HepG2 (cell line): ENCODE results near the gene PSMD1. TPM values are rescaled to one million over a fixed set of nuclear protein-coding genes. Genes with fewer than 3 reads are reported as not detected.

ENCODE experiments used
- CAMTA2 ChIP-seq: sonication (generic); formaldehyde crosslinking; IDR thresholded peaks from 2 replicates; pipeline ENCODE4 v1.4.0; 2020; ENCODE audit warnings: mild to moderate bottlenecking, missing genetic modification reagents, borderline replicate concordance
- FOXM1 ChIP-seq: sonication (generic); formaldehyde crosslinking; IDR thresholded peaks from 2 replicates; pipeline ENCODE4 v1.5.0; 2020; ENCODE audit warnings: missing genetic modification reagents
- FOXO1 ChIP-seq: sonication (generic); formaldehyde crosslinking; IDR thresholded peaks from 2 replicates; pipeline ENCODE4 v1.4.0; 2020; ENCODE audit warnings: missing genetic modification reagents
- HOXD1 ChIP-seq: sonication (generic); formaldehyde crosslinking; IDR thresholded peaks from 2 replicates; pipeline ENCODE4 v1.5.0; 2020; ENCODE audit warnings: missing genetic modification reagents
- KDM5B ChIP-seq: sonication (generic); formaldehyde crosslinking; IDR thresholded peaks from 2 replicates; pipeline ENCODE4 v1.4.0; 2020; ENCODE audit warnings: missing genetic modification reagents, mild to moderate bottlenecking, borderline replicate concordance
- RERE ChIP-seq: IDR thresholded peaks from 2 replicates; pipeline ENCODE4 v1.6.1; 2016; ENCODE audit warnings: low read depth, missing genetic modification reagents, missing compliant biosample characterization
- ZFP82 ChIP-seq: sonication (generic); formaldehyde crosslinking; IDR thresholded peaks from 2 replicates; pipeline ENCODE4 v1.5.1; 2020; ENCODE audit warnings: mild to moderate bottlenecking, missing genetic modification reagents, borderline replicate concordance
- ZNF460 ChIP-seq: sonication (generic); formaldehyde crosslinking; IDR thresholded peaks from 2 replicates; pipeline ENCODE4 v1.5.1; 2020; ENCODE audit warnings: missing genetic modification reagents, mild to moderate bottlenecking, borderline replicate concordance
- ZNF710 ChIP-seq: sonication (generic); formaldehyde crosslinking; IDR thresholded peaks from 2 replicates; pipeline ENCODE4 v1.5.0; 2020; ENCODE audit warnings: mild to moderate bottlenecking, missing genetic modification reagents, borderline replicate concordance
- ZNF761 ChIP-seq: sonication (generic); formaldehyde crosslinking; conservative IDR thresholded peaks from 2 replicates; pipeline ENCODE4 v1.4.0; 2020; ENCODE audit warnings: mild to moderate bottlenecking, missing genetic modification reagents
- ZNF891 ChIP-seq: sonication (generic); formaldehyde crosslinking; IDR thresholded peaks from 2 replicates; pipeline ENCODE4 v1.5.0; 2020; ENCODE audit warnings: mild to moderate bottlenecking, missing genetic modification reagents
- polyA plus RNA-seq, 8 experiments: library from polyadenylated mRNA; depleted of rRNA in 3 of 8; stranded (reverse) in 7 of 8; unstranded in 1 of 8; fragments of >200 nt; fragmentation: Illumina TruSeq in 4 of 8; extraction: Trizol in 4 of 8; gene quantifications; 2 replicates each; pipeline versions ENCODE4 v1.2.1 to v1.2.3, GENCODE V29; 2011 to 2016; ENCODE audit warnings: low read depth in 4 of 8, missing spikeins in 1 of 8, mixed read lengths in 1 of 8; ENCODE audit not compliant: insufficient read depth in 1 of 8
- total RNA-seq, 5 experiments: library from RNA; depleted of rRNA; stranded (reverse); fragments of >200 nt; fragmentation: Illumina TruSeq; extraction: Trizol; gene quantifications; 2 replicates each; pipeline ENCODE4 v1.2.3, GENCODE V29; 2016; ENCODE audit warnings: low read depth in 1 of 5
- TF ChIP-seq, protein P1 (sequence below): sonication (generic); formaldehyde crosslinking; IDR thresholded peaks from 2 replicates; pipeline ENCODE4 v1.8.1; 2022; ENCODE audit warnings: low read depth, mild to moderate bottlenecking, missing genetic modification reagents
- TF ChIP-seq, protein P2 (sequence below): sonication (generic); formaldehyde crosslinking; IDR thresholded peaks from 2 replicates; pipeline ENCODE4 v1.5.0; 2020; ENCODE audit warnings: mild to moderate bottlenecking, missing genetic modification reagents

PSMD1 gene
- total and polyA plus RNA-seq, 2 of the 13 experiments (the other 11 are each of a cell fraction or from before 2014, with no cell fraction given) = 136 to 191 TPM

DNA sequence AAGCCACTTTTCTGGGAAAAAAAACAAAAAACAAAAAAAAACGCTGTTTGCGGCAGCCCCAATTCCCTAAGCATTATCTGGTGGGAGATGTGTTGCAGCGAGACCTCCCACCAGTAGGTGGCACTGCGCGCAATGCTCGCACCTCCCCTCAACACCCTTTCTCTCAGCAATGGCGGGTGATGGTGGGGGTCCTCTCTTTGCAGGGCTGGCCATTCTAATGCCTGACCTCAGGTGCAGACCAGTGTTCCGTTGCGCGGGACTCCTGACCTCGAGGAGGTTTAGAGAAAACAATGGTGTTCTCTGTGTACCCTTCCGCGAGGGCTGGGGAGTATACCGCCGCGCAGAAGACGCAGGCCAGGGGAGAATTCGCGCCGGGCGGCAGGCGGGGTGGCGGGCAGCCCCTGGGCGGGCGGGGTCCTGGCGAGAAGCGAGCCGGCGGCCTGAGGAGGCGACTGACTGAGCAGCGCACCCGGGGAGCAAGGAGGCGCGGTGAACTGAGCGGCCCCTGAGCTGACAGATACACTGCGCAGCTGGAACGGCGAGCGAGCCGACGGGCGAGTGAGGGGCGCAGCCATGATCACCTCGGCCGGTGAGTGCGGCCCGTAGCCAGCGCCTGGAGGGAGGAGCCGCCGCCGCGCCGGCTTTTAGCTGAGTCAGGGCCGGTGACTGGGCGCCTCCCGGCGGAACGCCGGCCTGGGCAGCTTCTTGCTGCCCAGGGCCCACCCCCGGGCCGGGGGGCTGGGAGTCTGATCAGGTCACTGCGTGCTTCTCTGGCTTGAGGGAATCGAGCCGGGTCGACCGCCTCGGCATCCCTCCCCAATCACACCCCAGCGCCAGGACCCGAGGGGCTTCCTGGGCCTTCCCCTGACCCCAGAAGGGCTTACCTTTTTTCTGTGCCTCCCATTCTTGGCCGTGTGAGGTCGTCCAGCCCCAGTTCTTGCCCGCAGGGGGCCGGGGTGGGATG, at the start of gene PSMD1 (continued):
- TF ChIP-seq RERE (CRISPR knock-in tag) (peak; percentile 21; the same call in 1 of the 2 replicates), HOXD1 (CRISPR knock-in tag) (0 out of 2 replicates have a peak, but pooled peaks have one; percentile 23), CAMTA2 (CRISPR knock-in tag) (peak; percentile 90; the same call in 1 of the 2 replicates), FOXO1 (CRISPR knock-in tag) (peak; percentile 18; the same call in 1 of the 2 replicates), ZNF891 (peak; percentile 20), KDM5B (CRISPR knock-in tag) (peak; percentile 88; the same call in 1 of the 2 replicates), ZNF460 (CRISPR knock-in tag) (peak; percentile 56; the same call in 1 of the 2 replicates), ZNF761 (no peak), ZNF710 (peak; percentile 79; the same call in 1 of the 2 replicates), FOXM1 (no peak), ZFP82 (0 out of 2 replicates have a peak, but pooled peaks have one; percentile 44)
- TF ChIP-seq, protein P1, sequence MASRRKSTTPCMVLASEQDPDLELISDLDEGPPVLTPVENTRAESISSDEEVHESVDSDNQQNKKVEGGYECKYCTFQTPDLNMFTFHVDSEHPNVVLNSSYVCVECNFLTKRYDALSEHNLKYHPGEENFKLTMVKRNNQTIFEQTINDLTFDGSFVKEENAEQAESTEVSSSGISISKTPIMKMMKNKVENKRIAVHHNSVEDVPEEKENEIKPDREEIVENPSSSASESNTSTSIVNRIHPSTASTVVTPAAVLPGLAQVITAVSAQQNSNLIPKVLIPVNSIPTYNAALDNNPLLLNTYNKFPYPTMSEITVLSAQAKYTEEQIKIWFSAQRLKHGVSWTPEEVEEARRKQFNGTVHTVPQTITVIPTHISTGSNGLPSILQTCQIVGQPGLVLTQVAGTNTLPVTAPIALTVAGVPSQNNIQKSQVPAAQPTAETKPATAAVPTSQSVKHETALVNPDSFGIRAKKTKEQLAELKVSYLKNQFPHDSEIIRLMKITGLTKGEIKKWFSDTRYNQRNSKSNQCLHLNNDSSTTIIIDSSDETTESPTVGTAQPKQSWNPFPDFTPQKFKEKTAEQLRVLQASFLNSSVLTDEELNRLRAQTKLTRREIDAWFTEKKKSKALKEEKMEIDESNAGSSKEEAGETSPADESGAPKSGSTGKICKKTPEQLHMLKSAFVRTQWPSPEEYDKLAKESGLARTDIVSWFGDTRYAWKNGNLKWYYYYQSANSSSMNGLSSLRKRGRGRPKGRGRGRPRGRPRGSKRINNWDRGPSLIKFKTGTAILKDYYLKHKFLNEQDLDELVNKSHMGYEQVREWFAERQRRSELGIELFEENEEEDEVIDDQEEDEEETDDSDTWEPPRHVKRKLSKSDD (CRISPR knock-in tag) = 0 out of 2 replicates have a peak, but pooled peaks have one; percentile 25
- TF ChIP-seq, protein P2, sequence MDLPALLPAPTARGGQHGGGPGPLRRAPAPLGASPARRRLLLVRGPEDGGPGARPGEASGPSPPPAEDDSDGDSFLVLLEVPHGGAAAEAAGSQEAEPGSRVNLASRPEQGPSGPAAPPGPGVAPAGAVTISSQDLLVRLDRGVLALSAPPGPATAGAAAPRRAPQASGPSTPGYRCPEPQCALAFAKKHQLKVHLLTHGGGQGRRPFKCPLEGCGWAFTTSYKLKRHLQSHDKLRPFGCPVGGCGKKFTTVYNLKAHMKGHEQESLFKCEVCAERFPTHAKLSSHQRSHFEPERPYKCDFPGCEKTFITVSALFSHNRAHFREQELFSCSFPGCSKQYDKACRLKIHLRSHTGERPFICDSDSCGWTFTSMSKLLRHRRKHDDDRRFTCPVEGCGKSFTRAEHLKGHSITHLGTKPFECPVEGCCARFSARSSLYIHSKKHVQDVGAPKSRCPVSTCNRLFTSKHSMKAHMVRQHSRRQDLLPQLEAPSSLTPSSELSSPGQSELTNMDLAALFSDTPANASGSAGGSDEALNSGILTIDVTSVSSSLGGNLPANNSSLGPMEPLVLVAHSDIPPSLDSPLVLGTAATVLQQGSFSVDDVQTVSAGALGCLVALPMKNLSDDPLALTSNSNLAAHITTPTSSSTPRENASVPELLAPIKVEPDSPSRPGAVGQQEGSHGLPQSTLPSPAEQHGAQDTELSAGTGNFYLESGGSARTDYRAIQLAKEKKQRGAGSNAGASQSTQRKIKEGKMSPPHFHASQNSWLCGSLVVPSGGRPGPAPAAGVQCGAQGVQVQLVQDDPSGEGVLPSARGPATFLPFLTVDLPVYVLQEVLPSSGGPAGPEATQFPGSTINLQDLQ (CRISPR knock-in tag) = no peak
